Prostate gland (tissue), 2 donors: Measurements from ENCODE around the gene RNF180.

Experiments used
- CTCF ChIP-seq, 4 experiments: fragments of 200-600 bp in 2 of 4; fragments of 450-650 bp in 2 of 4; sonication (generic) in 2 of 4; IDR thresholded peaks; 1 replicate in 3 of 4; 2 replicates in 1 of 4; pipeline ENCODE4 v1.5.1; 2016 to 2019; ENCODE audit warnings: antibody characterized with exemption in 4 of 4, mild to moderate bottlenecking in 2 of 4, moderate library complexity in 2 of 4
- POLR2AphosphoS5 ChIP-seq: sonication (generic); formaldehyde crosslinking; IDR thresholded peaks from one replicate; pipeline ENCODE4 v1.6.1; 2017; ENCODE audit warnings: antibody characterized with exemption

GRCh38 chr5:64221911-64222310, 56.3 kb downstream of the RNF180 start:
- no peak for TF ChIP-seq CTCF (IDR thresholded peaks at IDR 0.05)
- TF ChIP-seq POLR2AphosphoS5: no peak
